IMR-90 (cell line): ENCODE results near the gene AJAP1.

ENCODE experiments used
- BHLHE40 ChIP-seq: fragments of 150-350 bp; IDR thresholded peaks from 2 replicates; pipeline ENCODE4 v1.6.1; 2016; ENCODE audit warnings: mild to moderate bottlenecking, low read depth, low read length
- CEBPB ChIP-seq: IDR thresholded peaks from 2 replicates; pipeline ENCODE4 v1.6.1; 2012; ENCODE audit warnings: low read depth, low read length, improper control_type of control experiment
- CHD1 ChIP-seq: IDR thresholded peaks from 2 replicates; pipeline ENCODE4 v1.6.1; 2012; ENCODE audit warnings: low read depth, low read length, improper control_type of control experiment
- MAZ ChIP-seq: IDR thresholded peaks from 2 replicates; pipeline ENCODE4 v1.6.1; 2012; ENCODE audit warnings: low read depth, mild to moderate bottlenecking, low read length, improper control_type of control experiment, moderate library complexity, borderline replicate concordance
- MXI1 ChIP-seq: IDR thresholded peaks from 2 replicates; pipeline ENCODE4 v1.6.1; 2012; ENCODE audit warnings: low read depth, mild to moderate bottlenecking, low read length, moderate library complexity, borderline replicate concordance
- NFE2L2 ChIP-seq: fragments of 150-350 bp; IDR thresholded peaks from 2 replicates; pipeline ENCODE4 v1.6.1; 2016; ENCODE audit warnings: low read depth, mild to moderate bottlenecking, low read length
- POLR2A ChIP-seq: IDR thresholded peaks from 2 replicates; pipeline ENCODE4 v1.6.1; 2012; ENCODE audit warnings: mild to moderate bottlenecking, low read depth, low read length
- RAD21 ChIP-seq: IDR thresholded peaks from 2 replicates; pipeline ENCODE4 v1.6.1; 2012; ENCODE audit warnings: low read length, improper control_type of control experiment
- RFX5 ChIP-seq: IDR thresholded peaks from 2 replicates; pipeline ENCODE4 v1.8.0; 2012; ENCODE audit warnings: low read depth, mild to moderate bottlenecking, low read length, moderate library complexity
- SMC3 ChIP-seq: fragments of 150-350 bp; IDR thresholded peaks from 2 replicates; pipeline ENCODE4 v1.6.1; 2016; ENCODE audit warnings: low read depth, mild to moderate bottlenecking, antibody characterized with exemption, low read length, moderate library complexity
- USF2 ChIP-seq: fragments of 150-350 bp; IDR thresholded peaks from 2 replicates; pipeline ENCODE4 v1.6.1; 2017; ENCODE audit warnings: mild to moderate bottlenecking, antibody characterized with exemption, low read length, low read depth
- TF ChIP-seq, protein P1 (sequence below): conservative IDR thresholded peaks from 2 replicates; pipeline ENCODE4 v1.5.1; 2012; ENCODE audit warnings: mild to moderate bottlenecking, low read depth, low read length, improper control_type of control experiment

DNA sequence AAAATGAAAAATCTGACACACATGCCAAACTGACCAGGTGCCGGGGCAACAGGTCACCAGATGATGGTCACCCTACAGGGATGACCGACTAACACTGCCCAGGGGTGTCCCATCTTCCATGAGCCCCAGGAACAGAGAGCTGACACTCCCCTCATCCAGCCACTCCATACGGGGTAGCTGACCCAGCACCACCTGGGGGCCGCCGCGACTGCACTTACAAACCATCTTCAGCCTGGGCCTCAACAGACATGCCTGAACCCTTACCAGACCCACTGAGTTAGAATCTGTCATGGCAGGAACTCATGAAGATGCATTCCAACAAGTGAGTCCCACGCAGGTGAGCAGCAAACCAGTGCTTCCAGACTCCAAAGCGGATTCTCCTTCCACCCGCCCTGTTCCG lies 31.6 kb upstream of the AJAP1 start:
- no peak for TF ChIP-seq POLR2A
- TF ChIP-seq, protein P1, sequence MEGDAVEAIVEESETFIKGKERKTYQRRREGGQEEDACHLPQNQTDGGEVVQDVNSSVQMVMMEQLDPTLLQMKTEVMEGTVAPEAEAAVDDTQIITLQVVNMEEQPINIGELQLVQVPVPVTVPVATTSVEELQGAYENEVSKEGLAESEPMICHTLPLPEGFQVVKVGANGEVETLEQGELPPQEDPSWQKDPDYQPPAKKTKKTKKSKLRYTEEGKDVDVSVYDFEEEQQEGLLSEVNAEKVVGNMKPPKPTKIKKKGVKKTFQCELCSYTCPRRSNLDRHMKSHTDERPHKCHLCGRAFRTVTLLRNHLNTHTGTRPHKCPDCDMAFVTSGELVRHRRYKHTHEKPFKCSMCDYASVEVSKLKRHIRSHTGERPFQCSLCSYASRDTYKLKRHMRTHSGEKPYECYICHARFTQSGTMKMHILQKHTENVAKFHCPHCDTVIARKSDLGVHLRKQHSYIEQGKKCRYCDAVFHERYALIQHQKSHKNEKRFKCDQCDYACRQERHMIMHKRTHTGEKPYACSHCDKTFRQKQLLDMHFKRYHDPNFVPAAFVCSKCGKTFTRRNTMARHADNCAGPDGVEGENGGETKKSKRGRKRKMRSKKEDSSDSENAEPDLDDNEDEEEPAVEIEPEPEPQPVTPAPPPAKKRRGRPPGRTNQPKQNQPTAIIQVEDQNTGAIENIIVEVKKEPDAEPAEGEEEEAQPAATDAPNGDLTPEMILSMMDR, result no peak
- TF ChIP-seq RAD21, result no peak
- TF ChIP-seq CEBPB, result no peak
- no peak for TF ChIP-seq CHD1
- TF ChIP-seq RFX5, result no peak
- TF ChIP-seq BHLHE40, result no peak
- TF ChIP-seq MAZ, result no peak
- TF ChIP-seq USF2, result no peak
- TF ChIP-seq SMC3, result no peak
- no peak for TF ChIP-seq MXI1
- TF ChIP-seq NFE2L2, result no peak
